Neuronal stem cell (in vitro differentiated cells): ENCODE measurements around the gene CCT3.
A peak's percentile ranks its signal among the peaks of the same experiment; 100 is the strongest.

Experiments used
- DNase-seq: peaks from one replicate; pipeline ENCODE4 v3.0.0-alpha.2; 2013; ENCODE audit warnings: low spot score
- H2AFZ ChIP-seq: one replicate; pipeline ENCODE4 v1.6.1; 2013; ENCODE audit warnings: mild to moderate bottlenecking, low read length, inconsistent platforms
- H2AK5ac ChIP-seq: 2 replicates; pipeline ENCODE4 v1.6.1; 2013; ENCODE audit warnings: low read depth, mild to moderate bottlenecking, inconsistent platforms, low read length, moderate library complexity, mixed read lengths
- H2BK120ac ChIP-seq: 2 replicates; pipeline ENCODE4 v1.6.1; 2013; ENCODE audit warnings: low read depth, mild to moderate bottlenecking, inconsistent platforms, low read length, moderate library complexity, mixed read lengths
- H2BK12ac ChIP-seq: one replicate; pipeline ENCODE4 v1.6.1; 2013; ENCODE audit warnings: low read length, inconsistent platforms
- H2BK15ac ChIP-seq: 2 replicates; pipeline ENCODE4 v1.6.1; 2013; ENCODE audit warnings: mild to moderate bottlenecking, low read length, inconsistent platforms, mixed read lengths
- H2BK5ac ChIP-seq: one replicate; pipeline ENCODE4 v1.6.1; 2013; ENCODE audit warnings: inconsistent platforms, mild to moderate bottlenecking, low read length, moderate library complexity
- H3K14ac ChIP-seq: one replicate; pipeline ENCODE4 v1.6.1; 2013; ENCODE audit warnings: low read length, inconsistent platforms
- H3K18ac ChIP-seq: 2 replicates; pipeline ENCODE4 v1.6.1; 2013; ENCODE audit warnings: low read length, inconsistent platforms
- H3K23ac ChIP-seq: 2 replicates; pipeline ENCODE4 v1.6.1; 2013; ENCODE audit warnings: low read depth, mild to moderate bottlenecking, mixed read lengths, low read length, inconsistent platforms; ENCODE audit not compliant: poor library complexity
- H3K27ac ChIP-seq: replicated peaks from 3 replicates; pipeline ENCODE4 v1.5.1; 2013; ENCODE audit warnings: low read length, inconsistent platforms
- H3K27me3 ChIP-seq, 3 experiments: 2 replicates each; pipeline ENCODE4 v1.6.1; 2013; ENCODE audit warnings: low read length in 3 of 3, mild to moderate bottlenecking in 2 of 3, inconsistent platforms in 1 of 3, low read depth in 1 of 3, mixed read lengths in 1 of 3, moderate library complexity in 1 of 3; ENCODE audit not compliant: control insufficient read depth in 3 of 3, insufficient read depth in 3 of 3
- H3K36me3 ChIP-seq, 2 donors: replicated peaks in 1 of 2; 2 replicates each; pipeline ENCODE4 v1.6.1; 2013; ENCODE audit warnings: low read length in 2 of 2; ENCODE audit not compliant: control insufficient read depth in 2 of 2, insufficient read depth in 2 of 2
- H3K4ac ChIP-seq: 2 replicates; pipeline ENCODE4 v1.6.1; 2013; ENCODE audit warnings: inconsistent platforms, mild to moderate bottlenecking, low read length, moderate library complexity
- H3K4me1 ChIP-seq, 2 donors: 1 replicate in 1 of 2; 2 replicates in 1 of 2; pipeline ENCODE4 v1.6.1; 2013; ENCODE audit warnings: low read length in 2 of 2, low read depth in 1 of 2; ENCODE audit not compliant: control insufficient read depth in 2 of 2, insufficient read depth in 1 of 2
- H3K4me2 ChIP-seq: one replicate; pipeline ENCODE4 v1.6.1; 2013; ENCODE audit warnings: mild to moderate bottlenecking, low read length, inconsistent platforms; ENCODE audit not compliant: insufficient read depth, poor library complexity, severe bottlenecking
- H3K4me3 ChIP-seq, 2 donors: 2 replicates each; pipeline ENCODE4 v1.5.1; 2013; ENCODE audit warnings: low read length in 2 of 2, mild to moderate bottlenecking in 2 of 2, inconsistent platforms in 1 of 2, moderate library complexity in 1 of 2
- H3K79me1 ChIP-seq: one replicate; pipeline ENCODE4 v1.6.1; 2013; ENCODE audit warnings: low read depth, mild to moderate bottlenecking, inconsistent platforms, low read length, moderate library complexity
- H3K9ac ChIP-seq: one replicate; pipeline ENCODE4 v1.6.1; 2013; ENCODE audit warnings: mild to moderate bottlenecking, low read depth, low read length, inconsistent platforms; ENCODE audit not compliant: poor library complexity
- H3K9me3 ChIP-seq, 2 donors: replicated peaks in 1 of 2; 2 replicates each; pipeline versions ENCODE3 to v1.6.1; 2013; ENCODE audit warnings: low read length in 2 of 2, mild to moderate bottlenecking in 2 of 2, inconsistent platforms in 1 of 2, low read depth in 1 of 2, mixed read lengths in 1 of 2, moderate library complexity in 1 of 2; ENCODE audit not compliant: control insufficient read depth in 2 of 2, insufficient read depth in 1 of 2
- H4K8ac ChIP-seq: one replicate; pipeline ENCODE4 v1.6.1; 2013; ENCODE audit warnings: low read depth, mild to moderate bottlenecking, inconsistent platforms, low read length, moderate library complexity
- H4K91ac ChIP-seq: one replicate; pipeline ENCODE4 v1.6.1; 2013; ENCODE audit warnings: low read length, low read depth, mild to moderate bottlenecking, inconsistent platforms; ENCODE audit not compliant: poor library complexity
- WGBS, 2 donors: extraction: QIAGEN DNeasy Blood & Tissue Kit; methylation state at CpG; one replicate each; pipeline ENCODE4 v1.1.7; 2013; ENCODE audit warnings: missing lambda C conversion rate in 2 of 2, mixed read lengths in 1 of 2; ENCODE audit not compliant: insufficient read length in 2 of 2, insufficient replicate concordance in 1 of 2; ENCODE audit errors: extremely low coverage in 2 of 2; 5-methylcytosine and 5-hydroxymethylcytosine counted together

CCT3 gene

DNA sequence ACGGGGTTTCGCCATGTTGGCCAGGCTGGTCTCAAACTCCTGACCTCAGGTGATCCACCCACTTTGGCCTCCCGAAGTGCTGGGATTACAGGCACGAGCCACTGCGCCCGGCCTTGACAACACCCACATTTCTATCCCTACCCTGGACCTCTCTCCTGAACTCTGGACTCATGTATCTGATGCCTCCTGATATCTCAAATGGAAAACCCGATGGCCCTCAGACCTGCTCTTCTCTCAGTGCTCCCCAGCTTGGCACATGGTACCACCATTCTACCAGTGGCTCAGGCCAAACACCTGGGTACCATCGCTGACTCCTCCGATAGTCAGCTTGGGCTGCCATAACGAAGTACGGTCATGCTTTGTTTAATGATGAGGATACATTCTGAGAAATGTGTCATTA lies 22.4 kb upstream of the CCT3 start:
- Histone ChIP-seq H3K9ac (no peak overlapping the region), H3K9me3 (no peaks in the 10 kb centered on the region), H3K14ac (no peak overlapping the region), H3K36me3 (no peaks in the 10 kb centered on the region), H4K91ac (no peak overlapping the region), H3K18ac (no peak overlapping the region), H3K27me3 (peaks cover 0 to 37% (median 0%) of the 10 kb centered on the region in 3 experiments), H3K4me1 (peaks cover 7 to 9% of the 10 kb centered on the region in 2 donors), H4K8ac (no peak overlapping the region), H3K4me3 (peak overlapping the region in 1 of 2 donors; percentile 40), H2BK120ac (no peak overlapping the region), H3K79me1 (no peaks in the 10 kb centered on the region), H2BK5ac (no peak overlapping the region), H3K4me2 (no peak overlapping the region), H3K27ac (no peak overlapping the region), H2BK15ac (no peak overlapping the region), H3K23ac (no peak overlapping the region), H2AK5ac (no peak overlapping the region), H2BK12ac (no peak overlapping the region), H3K4ac (no peak overlapping the region), H2AFZ (no peak overlapping the region)
- DNase-seq, result no peak
- WGBS, 2 donors, result no CpG with 5 or more reads among the region's 11 CpGs

GRCh38 chr1:156359973-156360372 lies 21.9 kb upstream of the CCT3 start:
- Histone ChIP-seq H3K23ac (peak overlapping the region; percentile 25), H3K4me3 (no peak overlapping the region), H3K4ac (no peak overlapping the region), H4K8ac (no peak overlapping the region), H3K79me1 (no peaks in the 10 kb centered on the region), H2AK5ac (no peak overlapping the region), H3K4me1 (peaks cover 7 to 9% of the 10 kb centered on the region in 2 donors), H3K14ac (no peak overlapping the region), H2BK120ac (no peak overlapping the region), H2BK15ac (no peak overlapping the region), H3K18ac (no peak overlapping the region), H3K27me3 (peaks cover 0 to 31% (median 0%) of the 10 kb centered on the region in 3 experiments), H3K9ac (no peak overlapping the region), H2BK12ac (no peak overlapping the region), H4K91ac (no peak overlapping the region), H2BK5ac (no peak overlapping the region), H3K36me3 (no peaks in the 10 kb centered on the region), H3K27ac (no peak overlapping the region), H3K4me2 (no peak overlapping the region), H2AFZ (no peak overlapping the region), H3K9me3 (no peaks in the 10 kb centered on the region)
- WGBS, 2 donors, result no CpG with 5 or more reads among the region's 6 CpGs
- DNase-seq, result no peak

DNA sequence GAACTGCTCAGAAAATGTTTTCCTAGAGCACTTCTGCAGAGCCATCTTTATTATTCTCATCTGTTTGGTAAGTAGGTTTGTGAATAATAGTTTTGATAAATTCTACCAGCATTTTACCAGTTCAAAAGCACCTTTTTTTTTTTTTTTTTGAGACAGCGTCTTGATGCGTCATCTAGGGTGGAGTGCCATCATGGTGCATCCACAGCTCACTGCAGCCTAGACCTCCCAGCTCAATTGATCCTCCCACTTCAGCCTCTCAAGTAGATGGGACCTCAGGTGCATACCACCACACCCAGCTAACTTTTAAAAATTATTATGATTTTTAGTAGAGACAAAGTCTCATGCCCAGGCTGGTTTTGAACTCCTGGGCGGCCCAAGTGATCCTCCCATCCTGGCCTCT lies 21.2 kb upstream of the CCT3 start:
- Histone ChIP-seq H3K9ac (no peak overlapping the region), H3K4me2 (no peak overlapping the region), H3K4me3 (no peak overlapping the region), H3K4me1 (peaks cover 7 to 9% of the 10 kb centered on the region in 2 donors), H3K36me3 (no peaks in the 10 kb centered on the region), H2BK5ac (no peak overlapping the region), H4K91ac (no peak overlapping the region), H2BK12ac (no peak overlapping the region), H3K14ac (no peak overlapping the region), H3K79me1 (no peaks in the 10 kb centered on the region), H3K27me3 (peaks cover 0 to 31% (median 0%) of the 10 kb centered on the region in 3 experiments), H3K23ac (no peak overlapping the region), H3K4ac (no peak overlapping the region), H2BK15ac (no peak overlapping the region), H3K9me3 (peaks cover 0 to 2% of the 10 kb centered on the region in 2 donors), H2BK120ac (no peak overlapping the region), H4K8ac (no peak overlapping the region), H3K27ac (no peak overlapping the region), H3K18ac (no peak overlapping the region), H2AK5ac (no peak overlapping the region), H2AFZ (no peak overlapping the region)
- no peak for DNase-seq
- no CpG with 5 or more reads among the region's 3 CpGs for WGBS, 2 donors

- Histone ChIP-seq H3K4me2 (no peak overlapping the region), H3K14ac (no peak overlapping the region), H4K91ac (no peak overlapping the region), H2BK15ac (no peak overlapping the region), H3K18ac (no peak overlapping the region), H4K8ac (no peak overlapping the region), H3K4ac (no peak overlapping the region), H3K4me3 (no peak overlapping the region), H3K4me1 (peaks cover 7 to 9% of the 10 kb centered on the region in 2 donors), H3K36me3 (no peaks in the 10 kb centered on the region), H3K79me1 (no peaks in the 10 kb centered on the region), H3K27me3 (peaks cover 0 to 31% (median 0%) of the 10 kb centered on the region in 3 experiments), H2AK5ac (no peak overlapping the region), H3K23ac (no peak overlapping the region), H2BK120ac (no peak overlapping the region), H3K9ac (no peak overlapping the region), H2AFZ (no peak overlapping the region), H2BK12ac (no peak overlapping the region), H3K9me3 (peaks cover 0 to 2% of the 10 kb centered on the region in 2 donors), H2BK5ac (no peak overlapping the region), H3K27ac (no peak overlapping the region)
- no CpG with 5 or more reads among the region's 1 CpG for WGBS, 2 donors
- DNase-seq, result no peak
These were observed 20.5 kb upstream of the CCT3 start for GRCh38 chr1:156358641-156359040.
